Stimulated activated CD4-positive, alpha-beta T cell treated with anti-CD3 and anti-CD28 coated beads, Interleukin-4, amount 100 ng/mL, for 4 hours (primary cell): ENCODE measurements around the gene TBC1D22A.
"Not testable (repeated sequence)": the region's sequence is repeated elsewhere in the genome, so short reads cannot be mapped to it uniquely, and the experiment has no call there.

ENCODE experiments used
- DNase-seq, 2 experiments: peaks; one replicate each; pipeline ENCODE4 v3.0.0-alpha.2; 2020

Gene TBC1D22A

GRCh38 chr22:46774980-46775849 is 12.8 kb downstream of the TBC1D22A start:
- DNase-seq, result no peak

- DNase-seq, result no peak
These were observed 13.7 kb downstream of the TBC1D22A start for GRCh38 chr22:46775850-46776826.

DNA sequence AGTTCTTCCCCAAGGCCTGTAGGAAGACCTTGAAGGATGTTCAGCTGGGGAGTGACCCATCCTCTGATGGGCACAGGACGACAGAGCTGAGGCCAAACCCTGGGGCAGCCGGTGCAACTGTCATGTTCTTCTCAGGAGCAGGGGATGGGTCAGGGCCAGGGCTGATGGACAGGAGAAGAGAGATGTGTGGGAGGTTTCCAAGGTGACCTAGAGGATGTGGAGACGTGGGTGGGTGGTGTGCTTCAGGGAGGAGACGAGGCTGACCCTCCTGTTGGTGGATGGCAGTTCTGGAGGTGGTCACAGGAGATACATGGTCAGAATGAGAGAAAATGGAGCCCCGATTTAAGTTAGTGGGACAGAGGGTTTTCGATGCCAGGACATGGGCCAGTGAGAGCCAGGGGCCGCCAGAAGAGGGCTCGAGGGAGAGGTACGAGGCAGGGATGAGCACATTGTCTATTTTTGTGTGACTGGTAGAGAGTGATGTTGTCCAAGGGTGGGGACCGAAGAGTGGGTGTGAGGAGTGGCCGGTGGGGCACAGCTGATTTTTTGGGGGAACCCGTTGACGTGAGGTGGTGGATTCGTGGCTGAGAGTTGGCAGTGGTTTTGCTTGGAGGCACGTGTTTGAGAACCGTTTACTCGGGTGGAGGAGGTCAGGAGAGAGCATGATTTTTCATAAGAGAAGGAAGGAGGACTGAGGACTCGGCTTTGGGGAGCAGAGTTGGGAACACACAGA is 14.6 kb downstream of the TBC1D22A start:
- DNase-seq, result no peak

- peak; percentile 32 to 54 for DNase-seq
These were observed 15.1 kb downstream of the TBC1D22A start for GRCh38 chr22:46777609-46777970.

DNA sequence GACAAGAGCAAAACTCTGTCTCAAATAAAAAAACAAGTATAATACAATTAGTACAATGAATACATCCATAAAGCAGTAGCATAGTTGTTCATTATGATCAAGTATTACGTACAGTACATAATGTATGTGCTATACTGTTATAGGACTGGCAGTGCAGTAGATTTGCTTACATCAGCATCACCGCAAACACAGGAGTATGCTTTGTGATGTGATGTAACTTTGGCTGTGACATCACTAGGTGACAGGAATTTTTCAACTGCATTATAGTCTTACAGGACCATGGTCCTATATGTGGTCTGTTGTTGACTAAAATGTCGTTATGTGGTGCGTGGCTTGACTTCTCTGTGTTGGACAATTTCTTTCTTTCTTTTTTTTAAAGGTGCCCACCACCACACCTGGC is 16.6 kb downstream of the TBC1D22A start:
- DNase-seq, result no peak

- no peak for DNase-seq
These were observed 17.2 kb downstream of the TBC1D22A start for GRCh38 chr22:46779651-46780050.

- no peak for DNase-seq
These were observed 18.0 kb downstream of the TBC1D22A start for GRCh38 chr22:46780453-46780852.

- no peak for DNase-seq
These were observed 18.8 kb downstream of the TBC1D22A start for GRCh38 chr22:46781291-46781690.

GRCh38 chr22:46782200-46782599 is 19.8 kb downstream of the TBC1D22A start:
- DNase-seq, result not testable (repeated sequence)

DNA sequence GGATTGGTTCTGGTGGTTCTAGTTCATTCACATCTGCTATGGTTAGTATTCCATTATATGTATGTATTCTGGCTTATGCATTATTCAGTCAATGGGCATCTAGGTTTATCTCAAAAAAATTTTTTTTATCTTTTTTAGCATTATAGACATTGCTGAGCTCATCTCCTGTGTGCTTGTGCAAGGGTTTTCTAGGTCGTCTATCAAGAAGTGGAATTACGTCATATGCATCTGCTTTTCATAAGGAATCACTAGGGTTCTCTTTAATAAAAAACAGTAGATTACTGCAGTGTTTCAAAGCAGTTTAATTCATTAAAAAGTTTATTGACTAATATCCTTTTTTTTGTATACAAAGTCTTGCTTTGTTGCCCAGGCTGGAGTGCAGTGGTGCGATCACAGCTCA is 21.3 kb downstream of the TBC1D22A start:
- DNase-seq, result no peak

GRCh38 chr22:46788441-46789172 is 26.2 kb downstream of the TBC1D22A start:
- no peak for DNase-seq

DNA sequence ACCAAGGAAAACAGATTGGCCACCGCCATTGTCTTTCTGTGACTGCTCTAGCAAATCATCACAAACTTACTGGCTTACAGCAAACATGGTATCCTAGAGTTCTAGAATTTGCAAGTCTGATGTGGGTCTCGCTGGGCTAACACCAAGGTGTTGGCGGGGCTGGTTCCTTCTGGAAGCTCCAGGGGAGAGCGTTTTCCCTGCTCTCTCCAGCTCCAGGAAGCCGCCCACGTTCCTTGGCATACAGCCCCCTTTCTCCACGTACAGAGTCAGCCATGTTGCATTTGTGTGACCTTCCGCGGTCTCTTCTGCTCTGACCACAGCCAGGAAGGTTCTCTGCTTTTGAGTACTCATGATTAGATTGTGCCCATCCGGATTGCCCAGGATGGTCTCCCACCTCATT is 27.5 kb downstream of the TBC1D22A start:
- no peak for DNase-seq

DNA sequence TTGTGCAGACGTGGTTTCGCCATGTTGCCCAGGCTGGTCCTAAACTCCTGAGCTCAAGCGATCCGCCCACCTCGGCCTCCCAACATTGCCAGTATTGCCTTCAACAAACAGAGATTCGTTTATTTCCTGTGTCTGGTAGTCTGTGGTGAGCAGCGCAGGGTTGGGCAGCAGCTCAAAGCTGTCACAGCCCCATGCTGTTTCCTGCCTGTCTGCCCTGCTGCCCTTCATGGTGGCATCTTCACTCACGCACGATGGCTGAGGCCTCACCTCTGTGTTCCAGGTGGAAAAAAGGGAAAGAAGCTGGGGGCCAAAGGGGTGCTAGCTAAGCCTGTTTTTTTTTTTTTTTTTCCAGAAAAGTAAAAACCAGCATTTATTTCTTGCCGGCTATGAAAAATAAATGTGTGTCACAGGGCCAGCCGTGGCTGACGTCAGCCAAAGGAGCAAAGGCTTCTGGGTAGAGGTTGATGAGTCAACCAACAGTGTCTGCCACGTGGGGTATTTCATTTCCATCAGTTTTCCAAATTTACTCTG is 28.8 kb downstream of the TBC1D22A start:
- DNase-seq, result peak; percentile 65 to 82

DNA sequence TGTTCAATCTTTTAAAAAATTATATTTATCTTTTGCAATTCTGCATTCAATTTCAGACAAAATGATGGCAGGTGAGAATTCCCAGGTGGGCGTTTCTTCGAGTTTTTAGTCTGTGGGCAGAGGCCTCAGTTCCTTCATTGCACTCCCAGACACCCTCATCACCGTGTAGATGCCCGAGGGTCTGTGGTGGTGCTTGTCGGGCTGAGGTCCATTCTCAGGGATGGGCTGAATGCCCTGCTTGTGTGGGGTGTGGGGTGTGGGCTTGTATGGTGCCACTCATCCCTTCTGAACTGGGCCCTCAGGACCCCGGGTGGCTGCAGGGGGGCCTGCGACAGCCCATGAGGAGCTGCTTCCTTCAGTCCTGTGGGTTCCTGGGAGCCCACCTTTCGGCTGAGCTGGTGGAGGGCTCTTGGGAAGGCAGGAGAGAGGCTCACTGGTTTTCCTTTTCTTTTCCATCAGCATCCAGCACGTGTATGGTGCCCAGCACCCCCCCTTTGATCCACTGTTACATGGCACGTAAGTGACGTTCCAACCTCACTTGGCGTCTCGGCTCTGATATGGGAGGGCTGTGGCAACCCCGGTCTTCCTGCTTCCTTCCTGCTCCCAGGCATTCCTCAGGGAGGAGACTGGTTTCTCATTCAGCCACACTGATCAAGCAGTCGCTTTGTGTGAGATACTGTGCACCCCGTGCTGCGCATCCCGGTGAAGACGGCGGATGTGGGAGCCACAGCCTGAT is 29.8 kb downstream of the TBC1D22A start:
- DNase-seq, result no peak

- DNase-seq, result no peak
These were observed 30.4 kb downstream of the TBC1D22A start for GRCh38 chr22:46792841-46793261.

DNA sequence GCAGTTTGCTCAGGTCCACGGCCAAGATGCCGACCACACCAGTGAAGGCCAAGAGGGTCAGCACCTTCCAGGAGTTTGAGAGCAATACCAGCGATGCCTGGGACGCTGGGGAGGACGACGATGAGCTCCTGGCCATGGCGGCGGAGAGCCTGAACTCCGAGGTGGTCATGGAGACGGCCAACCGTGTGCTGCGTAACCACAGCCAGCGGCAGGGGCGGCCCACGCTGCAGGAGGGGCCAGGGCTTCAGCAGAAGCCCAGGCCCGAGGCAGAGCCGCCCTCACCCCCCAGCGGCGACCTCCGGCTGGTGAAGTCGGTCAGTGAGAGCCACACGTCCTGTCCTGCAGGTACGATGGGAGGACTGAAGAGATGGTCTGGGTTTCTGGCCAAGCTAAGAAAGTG is 31.0 kb downstream of the TBC1D22A start:
- DNase-seq, result no peak

DNA sequence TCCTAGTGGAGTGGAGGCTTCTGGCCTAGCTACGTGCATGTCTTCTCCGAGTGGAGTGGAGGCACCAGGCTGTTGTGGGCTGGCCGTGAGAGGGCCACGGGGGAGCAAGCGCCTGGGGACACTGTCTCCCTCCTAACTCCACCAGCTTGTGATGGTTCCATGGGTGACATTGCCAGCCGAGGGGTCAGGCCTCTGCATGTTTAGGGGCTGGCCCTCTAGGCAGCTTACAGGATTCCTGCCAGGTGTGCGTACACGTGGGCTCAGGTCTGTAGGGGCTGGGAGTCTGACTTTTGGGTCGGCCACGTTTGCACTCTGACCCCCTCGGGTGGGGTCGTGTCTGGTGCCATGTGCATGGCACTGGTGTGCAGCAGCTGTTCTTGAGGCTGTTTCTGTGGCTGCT is 31.6 kb downstream of the TBC1D22A start:
- DNase-seq, result no peak

- no peak for DNase-seq
These were observed 32.0 kb downstream of the TBC1D22A start for GRCh38 chr22:46794491-46794890.

GRCh38 chr22:46795140-46795539 is 32.7 kb downstream of the TBC1D22A start:
- DNase-seq, result no peak

DNA sequence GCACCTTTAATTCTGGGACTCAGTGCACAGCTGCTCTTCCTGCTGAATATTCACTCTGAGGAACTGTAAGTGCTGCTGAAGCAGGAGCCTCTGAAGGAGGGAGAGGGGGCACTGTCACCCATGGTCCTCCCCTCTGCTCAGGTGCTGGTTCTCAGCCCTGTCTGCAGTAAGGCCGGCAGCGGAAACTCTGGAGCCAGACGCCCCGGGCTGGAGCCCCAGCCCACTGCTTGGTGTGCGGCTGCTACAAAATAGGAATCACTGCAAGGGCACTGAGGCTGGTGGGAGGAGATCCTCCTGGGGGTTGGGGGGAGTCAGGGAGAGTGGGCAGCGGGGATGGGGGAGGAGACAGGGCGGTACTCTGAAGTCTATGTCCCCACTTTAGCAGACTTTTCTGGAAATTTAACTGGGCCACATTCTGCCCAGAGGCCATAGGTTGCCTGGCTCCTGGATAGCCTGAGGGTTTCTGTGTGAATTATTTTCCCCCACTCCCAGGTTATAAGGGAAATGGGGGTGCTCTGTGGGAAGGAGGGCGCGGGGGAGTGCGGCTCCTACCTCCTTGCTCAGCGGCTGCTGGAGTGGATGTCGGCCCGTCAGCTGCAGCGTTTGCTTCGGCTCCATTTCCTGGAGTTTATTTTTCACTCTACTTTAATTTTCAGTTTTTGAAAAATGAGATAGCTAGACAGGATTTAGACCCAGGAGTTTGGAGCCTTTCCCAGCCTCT is 33.6 kb downstream of the TBC1D22A start:
- DNase-seq, result no peak
